ENCODE results near the gene NAGPA.

DNA sequence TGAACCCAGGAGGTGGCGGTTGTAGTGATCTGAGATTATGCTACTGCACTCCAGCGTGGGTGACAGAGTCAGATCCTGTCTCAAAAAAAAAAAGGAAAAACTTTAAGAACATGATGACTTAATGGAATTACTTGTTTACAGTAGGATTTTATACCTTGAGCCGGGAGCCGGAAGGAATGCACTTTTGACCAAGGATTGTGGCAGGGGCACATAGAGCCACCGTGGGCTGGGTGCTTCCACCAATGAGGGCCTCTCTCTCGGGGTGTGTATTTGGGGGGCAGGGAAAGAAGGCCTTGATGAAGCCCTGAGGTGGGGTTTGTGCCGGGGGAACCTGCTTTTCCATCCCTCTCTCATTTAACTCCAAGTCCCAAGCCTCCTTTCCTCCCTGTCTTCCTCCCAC is 6.7 kb upstream of the NAGPA start:
- TF ChIP-seq, protein P1, sequence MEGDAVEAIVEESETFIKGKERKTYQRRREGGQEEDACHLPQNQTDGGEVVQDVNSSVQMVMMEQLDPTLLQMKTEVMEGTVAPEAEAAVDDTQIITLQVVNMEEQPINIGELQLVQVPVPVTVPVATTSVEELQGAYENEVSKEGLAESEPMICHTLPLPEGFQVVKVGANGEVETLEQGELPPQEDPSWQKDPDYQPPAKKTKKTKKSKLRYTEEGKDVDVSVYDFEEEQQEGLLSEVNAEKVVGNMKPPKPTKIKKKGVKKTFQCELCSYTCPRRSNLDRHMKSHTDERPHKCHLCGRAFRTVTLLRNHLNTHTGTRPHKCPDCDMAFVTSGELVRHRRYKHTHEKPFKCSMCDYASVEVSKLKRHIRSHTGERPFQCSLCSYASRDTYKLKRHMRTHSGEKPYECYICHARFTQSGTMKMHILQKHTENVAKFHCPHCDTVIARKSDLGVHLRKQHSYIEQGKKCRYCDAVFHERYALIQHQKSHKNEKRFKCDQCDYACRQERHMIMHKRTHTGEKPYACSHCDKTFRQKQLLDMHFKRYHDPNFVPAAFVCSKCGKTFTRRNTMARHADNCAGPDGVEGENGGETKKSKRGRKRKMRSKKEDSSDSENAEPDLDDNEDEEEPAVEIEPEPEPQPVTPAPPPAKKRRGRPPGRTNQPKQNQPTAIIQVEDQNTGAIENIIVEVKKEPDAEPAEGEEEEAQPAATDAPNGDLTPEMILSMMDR (IDR thresholded peaks at IDR 0.05; ENCODE audit: insufficient read depth, low read length), result no peak
- no peak for TF ChIP-seq POLR2AphosphoS5 (IDR thresholded peaks at IDR 0.05; ENCODE audit: low read depth)
